NK-92 (cell line): Measurements from ENCODE around the gene KCNMA1.

ENCODE experiments used
- DNase-seq: peaks from one replicate; lab custom pipeline; 2025; ENCODE audit not compliant: unreplicated experiment; lab: John Stamatoyannopoulos, UW

KCNMA1 gene

DNA sequence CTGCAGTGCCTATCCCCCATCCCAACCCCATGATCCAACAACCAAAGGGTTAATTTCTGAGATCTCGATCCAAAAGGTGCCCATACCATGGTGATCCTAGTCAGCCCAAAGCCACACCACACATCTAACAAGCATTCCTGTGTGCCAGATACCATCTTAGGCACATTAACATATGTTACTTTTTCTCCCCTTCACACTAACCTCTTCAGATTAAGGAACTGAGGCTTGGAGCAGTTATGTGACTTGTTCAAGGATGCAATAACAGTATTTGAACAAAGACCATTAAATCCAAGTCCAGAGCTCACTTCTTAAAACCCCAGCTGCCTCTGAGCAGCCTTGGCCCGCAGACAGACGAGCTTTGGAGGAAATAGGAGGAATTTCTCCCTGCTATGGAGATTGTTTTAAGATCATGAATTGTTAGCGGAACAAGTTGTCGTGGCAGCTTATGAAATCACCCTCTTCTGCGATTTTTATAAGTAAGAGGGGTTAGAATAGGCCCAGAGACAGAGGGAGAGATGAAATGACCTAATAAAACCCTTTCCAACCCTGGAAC is 327.2 kb downstream of the KCNMA1 start:
- DNase-seq = no peak

DNA sequence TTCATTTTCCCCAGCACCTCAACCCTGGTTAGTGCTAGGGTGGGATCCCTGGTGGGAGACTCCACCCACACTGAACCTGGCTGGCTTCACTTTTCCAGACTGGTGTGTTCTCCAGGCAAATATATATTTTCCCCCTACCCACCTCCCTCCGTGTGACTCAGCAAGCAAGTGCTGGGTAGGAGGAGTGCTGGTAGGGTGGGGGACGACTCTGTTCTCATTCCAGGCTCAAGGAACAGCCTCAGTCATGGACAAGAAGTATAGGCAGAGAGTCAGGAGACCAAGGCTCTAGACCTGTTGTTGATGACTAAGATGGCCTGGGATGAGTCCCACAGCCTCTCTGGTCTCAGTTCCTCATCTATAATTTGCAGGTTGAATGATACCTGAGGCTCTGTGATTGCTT is 328.1 kb downstream of the KCNMA1 start:
- DNase-seq = no peak

DNA sequence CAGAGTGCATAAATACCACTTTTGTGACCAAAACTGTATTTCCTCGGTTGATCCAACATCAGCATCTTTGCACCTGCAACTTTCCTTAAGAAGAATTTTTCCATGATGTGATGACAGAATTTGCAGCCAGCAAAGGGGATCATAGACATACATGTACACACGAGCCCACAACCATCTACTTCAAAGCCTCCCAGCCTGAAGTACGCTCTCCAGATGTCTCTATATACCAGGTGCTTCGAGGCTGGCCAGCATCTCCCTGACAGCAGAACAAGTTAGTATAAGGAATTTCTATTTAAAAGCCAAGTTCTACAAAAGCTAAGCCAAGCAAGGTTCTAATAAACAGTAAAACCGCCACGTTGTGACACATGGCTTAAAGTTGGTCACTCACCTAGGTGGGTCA is 328.5 kb downstream of the KCNMA1 start:
- no peak for DNase-seq

DNA sequence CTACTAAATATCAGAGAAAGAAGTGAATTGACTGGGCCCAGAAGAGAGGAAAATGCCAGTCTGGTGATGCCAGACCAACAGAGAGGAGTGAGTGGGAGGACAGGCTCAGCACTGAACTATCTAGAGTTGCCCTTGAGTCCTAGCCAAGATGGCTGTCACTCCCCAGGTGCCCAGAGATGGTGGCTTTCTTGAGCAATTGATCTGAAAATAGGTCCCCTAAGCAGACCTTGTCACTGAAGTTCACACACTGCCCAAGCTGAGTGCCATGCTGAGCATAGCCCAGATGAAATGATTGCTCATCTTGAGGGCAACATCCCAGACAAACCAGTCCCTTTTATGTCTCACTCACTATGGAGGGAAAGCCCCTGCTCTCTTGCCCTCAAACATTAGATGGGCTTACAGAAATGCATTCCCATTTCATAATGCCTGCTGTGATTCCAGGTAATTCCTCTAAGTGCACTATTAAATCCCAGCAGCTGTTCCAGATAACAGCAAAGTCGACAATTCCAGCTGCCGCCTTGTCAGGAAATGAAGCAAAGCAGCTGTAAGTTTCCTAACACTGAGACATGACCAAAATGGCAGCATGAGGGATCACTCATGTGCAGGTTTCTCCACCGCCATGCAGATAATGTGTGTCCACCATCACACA is 329.4 kb downstream of the KCNMA1 start:
- DNase-seq = no peak

DNA sequence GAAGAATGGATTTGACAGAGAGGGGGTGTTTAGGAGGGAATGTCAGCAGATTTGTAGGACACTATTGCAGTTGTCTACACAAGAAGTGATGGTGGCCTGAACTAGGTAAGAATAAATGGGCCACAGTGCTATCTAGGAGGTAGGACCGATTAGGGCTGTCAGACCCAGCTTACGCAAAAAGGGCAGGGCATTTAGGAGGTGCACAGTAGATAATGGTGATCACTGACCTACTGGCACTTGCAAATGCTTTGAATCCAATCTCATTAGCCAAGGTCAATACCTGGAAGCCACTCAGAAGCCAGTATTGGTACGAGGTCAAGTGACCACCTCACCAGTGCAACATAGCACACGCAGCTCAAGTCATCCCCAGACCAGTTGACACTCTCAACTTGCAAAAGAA is 330.9 kb downstream of the KCNMA1 start:
- DNase-seq = no peak

DNA sequence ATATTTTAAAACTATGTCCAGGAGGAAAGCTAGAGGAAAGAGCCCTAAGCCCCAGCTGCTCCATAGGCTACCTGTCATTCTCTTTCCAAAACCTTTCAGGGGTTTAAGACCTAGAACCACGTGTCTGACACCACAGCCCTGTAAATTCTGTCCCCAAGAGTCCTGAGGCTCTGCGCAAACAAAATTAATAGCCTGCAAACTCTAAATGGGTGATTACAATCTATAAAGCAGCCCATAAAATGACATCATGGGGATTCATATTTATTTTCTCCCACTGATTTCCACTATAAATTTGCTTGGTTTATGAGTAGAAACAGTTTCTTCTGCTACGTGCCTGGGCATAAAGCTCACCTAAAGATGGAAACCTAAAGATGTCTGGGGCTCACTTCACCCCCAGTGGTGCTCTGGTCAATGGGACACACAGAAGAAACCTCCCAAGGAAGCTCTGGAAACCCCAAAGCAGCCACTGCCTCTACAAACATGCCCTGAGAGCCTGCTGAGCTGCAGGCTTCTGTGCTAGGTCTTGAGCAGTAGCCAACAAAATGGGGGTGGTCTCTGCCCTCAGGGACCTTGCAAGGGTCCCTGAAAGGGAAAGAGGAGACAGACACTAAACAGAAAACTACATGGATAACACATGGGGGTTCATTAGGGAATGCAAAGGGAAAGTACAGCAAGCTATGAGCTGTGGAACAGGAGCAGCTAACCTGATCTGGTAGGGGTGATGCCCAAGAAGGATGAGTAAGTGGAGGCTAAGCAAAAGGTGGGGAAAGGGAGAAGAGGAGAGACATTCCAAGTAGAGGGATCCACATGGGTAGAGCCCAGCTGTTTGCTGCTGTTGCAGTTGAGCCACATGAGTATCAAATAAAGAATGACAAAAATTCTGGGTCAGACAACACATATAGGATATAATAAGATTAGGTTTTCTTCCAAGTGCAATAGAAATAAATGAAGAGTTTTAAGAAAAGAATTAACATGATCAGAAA is 331.7 kb downstream of the KCNMA1 start:
- DNase-seq = no peak

DNA sequence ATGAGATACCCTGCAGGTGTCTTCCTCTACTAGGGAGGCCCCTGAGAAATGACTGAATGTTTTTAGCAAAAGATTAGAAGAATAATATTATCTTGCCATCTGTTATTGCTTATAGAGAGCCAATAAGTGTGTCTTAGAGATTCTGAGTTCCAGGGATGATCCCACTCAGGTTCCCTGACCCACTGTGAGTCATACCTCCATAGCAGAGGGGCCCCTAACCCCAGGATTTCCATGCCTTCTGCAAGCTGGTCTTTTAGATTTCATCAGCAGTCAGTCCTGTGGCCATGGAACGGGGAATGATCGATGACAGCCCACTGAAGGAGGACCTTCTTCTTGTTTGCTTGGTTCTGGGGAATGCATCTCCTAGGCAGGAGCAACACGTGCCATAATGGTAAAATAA is 333.4 kb downstream of the KCNMA1 start:
- no peak for DNase-seq

DNA sequence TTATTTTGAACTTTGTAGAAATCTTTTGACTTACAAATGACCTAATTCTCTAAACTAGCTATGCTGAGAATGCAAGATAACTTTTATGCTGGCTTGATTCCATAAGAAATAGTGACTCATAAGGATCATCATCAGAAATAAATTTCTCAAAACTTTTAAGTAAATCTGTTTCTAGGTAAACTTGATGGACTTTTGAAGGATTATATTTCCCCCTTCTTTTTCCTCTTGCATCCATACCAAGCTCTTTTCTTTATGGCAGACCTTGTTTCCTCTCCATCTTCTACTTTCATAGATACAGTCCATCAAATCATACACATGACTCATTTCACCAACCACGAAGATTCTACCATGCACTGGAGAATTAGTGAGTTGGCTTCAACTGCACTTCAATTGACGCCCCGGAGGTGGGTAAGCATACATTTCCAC is 336.3 kb downstream of the KCNMA1 start:
- no peak for DNase-seq

DNA sequence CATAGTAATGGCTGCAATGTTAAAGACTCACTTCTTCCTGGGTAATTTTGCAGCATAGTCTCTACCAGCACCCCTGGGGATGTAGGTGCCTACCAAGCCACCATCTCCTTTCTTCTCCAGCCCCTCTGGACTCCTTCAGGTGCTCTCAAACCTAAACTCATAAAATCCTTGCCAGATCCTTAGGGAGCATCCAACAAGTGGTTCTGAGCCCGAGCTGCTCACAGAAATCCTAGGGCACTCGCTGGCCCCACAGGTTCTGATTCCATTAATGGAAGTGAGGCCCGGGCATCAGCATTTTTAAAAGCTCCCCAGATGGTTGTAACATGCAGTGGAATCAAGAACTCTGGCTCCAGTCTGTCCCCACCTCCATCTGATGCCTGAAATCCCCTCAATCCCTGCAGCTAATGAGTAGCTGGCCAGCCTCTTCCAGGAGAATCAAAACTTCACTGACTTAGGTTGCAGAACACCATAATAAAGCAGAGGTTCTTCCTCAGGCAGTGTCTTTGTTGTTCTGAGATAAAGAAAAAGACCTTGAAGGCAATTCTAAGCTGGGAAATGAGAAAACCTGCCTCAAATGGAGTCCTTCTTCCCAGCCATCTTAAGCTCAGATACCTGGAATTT is 336.8 kb downstream of the KCNMA1 start:
- DNase-seq = no peak

DNA sequence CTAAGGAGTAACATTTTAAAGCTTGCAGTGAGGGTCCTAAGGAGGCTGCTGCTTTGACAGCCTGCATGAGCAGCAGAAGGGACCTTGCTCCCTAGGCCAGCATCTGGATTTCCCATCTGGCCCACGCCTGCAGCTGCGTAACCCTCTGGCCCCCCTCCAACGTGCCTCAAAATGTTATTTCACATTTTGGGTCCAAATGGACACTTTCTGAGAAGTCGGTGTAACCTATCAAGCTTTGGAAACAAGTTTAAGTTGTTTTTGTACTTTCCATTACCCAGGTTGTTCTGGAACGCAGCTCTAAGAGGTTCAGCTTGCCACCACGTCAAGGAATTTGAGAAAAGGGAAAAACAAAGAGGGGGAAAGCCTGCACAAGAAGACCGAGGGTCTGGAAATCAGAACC is 338.3 kb downstream of the KCNMA1 start:
- no peak for DNase-seq

DNA sequence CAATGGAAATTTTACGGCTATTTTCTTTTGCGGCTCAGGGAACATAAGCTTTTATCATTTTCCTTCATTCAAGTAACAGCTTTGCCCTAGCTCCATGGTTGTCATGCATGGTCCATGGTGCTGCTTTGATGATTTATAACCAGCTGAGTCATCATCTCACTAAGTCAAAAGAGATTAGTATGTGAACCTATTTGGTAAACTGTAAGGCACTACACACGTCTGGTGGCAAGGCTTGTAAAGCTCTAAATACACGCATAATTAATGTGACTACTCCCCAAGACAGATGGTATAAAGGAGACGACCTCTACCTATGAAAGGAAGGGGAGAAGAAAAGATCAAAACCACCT is 340.2 kb downstream of the KCNMA1 start:
- DNase-seq = no peak

DNA sequence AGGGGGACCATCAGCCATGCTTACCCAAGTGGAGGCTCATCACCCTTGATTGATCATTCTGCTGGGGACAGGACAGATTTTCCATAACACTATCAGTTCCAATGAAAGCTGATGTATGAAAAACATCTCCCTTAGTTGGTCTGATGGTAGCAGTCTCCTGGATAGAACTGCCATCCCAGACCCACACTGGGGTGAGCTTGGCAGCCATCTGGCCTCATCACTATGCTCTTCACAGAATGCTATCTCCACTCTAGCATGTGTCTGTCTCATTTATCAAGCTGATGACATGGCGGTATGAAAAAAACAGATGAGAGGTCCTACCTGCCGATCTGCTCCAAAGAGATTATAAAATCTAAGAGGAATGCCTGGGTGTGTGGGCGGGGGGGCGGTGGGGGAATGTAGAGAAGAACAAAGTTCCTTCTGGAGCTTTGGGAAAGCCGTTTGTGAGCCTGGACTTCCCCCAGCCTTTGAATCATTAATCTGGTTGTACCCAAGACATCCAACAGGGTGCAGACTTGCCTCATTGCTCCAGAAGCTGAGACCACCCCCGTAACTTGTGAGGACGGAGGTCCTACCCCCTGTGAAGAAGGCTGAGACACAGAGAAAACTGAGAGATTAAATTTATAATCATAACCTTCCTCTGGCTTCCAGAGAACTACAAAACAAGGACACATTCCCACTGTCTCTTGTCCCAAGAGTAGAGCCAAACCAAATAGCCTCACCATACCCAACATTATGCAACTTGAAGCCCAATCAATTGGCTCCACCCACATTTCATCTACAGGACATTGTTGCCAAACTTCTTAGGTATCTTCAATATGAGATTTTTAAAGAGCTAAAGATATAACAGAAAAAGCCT is 340.8 kb downstream of the KCNMA1 start:
- no peak for DNase-seq

DNA sequence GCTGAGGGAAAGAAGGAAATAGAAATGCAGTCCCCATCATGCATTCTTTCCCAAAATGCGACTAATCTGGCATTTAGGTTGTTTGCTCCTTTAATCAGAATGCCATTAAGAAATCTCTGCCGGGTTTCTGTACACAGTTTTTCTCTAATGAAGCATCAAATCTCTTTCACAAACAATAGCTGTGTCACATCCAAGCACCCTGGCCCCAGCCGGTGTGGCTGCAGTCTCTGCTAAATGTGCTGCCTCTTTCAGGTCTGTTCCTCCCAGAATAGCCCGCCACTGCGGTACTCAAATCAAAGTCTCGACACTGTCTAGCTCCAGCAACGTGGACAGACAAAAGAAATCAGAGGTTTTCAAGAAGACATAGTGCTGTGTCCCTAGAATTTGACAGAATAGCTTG is 343.8 kb downstream of the KCNMA1 start:
- DNase-seq = no peak

DNA sequence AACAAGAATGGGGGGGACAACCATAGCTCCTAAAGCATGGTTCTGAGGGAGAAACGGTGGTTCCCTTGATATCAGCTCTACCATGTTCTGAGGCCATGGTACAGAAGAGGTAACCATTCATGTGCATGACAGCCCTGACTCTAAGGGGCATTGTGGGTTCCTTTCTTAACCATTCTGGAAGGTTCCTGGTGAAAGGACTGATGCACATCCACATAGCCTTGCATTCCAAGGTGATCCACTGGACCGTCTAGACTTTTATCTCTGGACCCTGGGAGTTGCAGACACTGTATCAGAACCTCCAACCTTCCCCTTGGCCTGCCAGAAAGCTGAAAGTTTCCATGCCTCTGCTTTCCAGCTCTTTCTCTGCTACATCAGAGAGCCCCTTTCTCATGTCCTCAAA is 344.3 kb downstream of the KCNMA1 start:
- DNase-seq = no peak

DNA sequence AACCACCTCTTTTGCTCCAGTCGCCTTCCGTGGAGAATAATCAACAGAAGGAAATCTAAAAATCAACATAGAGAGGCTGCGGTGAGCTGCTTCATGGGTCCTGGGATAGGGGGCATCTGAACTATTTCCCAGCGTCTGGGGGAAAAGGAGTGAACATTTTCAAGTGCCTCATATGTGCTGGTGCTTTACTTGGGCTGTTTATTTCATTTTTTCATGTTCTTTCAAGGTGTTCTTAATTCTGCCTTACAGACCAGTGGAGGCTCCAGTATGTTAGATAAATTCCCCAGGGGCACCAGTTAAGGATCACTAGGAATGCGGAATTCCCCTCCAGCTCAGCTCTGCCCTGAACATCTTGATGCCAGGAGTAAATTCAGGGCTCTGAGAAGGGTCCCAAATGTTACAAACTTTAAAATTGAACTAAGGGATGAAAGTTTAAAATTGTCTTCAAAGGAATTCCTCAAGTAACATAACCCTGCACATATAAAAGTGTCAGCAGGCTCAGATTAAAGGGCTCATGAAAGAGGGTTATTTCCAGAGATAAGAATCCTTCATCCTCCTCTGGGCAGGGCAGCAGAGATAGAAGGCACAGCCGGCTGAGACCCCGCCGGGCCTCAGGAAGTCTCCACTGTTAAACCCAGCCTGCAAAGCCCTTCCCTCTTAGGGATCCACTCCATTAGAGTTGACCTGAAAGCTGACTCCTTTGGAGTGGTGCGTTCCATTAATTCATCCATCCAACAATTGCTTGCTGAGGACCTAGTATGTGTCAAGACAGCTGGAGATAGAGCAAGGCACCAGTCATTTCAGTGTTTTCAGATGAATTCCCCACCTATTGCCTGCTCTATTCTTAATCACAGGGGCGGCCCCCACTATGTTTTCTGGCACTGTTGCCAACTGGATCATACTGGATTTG is 345.8 kb downstream of the KCNMA1 start:
- DNase-seq = no peak

DNA sequence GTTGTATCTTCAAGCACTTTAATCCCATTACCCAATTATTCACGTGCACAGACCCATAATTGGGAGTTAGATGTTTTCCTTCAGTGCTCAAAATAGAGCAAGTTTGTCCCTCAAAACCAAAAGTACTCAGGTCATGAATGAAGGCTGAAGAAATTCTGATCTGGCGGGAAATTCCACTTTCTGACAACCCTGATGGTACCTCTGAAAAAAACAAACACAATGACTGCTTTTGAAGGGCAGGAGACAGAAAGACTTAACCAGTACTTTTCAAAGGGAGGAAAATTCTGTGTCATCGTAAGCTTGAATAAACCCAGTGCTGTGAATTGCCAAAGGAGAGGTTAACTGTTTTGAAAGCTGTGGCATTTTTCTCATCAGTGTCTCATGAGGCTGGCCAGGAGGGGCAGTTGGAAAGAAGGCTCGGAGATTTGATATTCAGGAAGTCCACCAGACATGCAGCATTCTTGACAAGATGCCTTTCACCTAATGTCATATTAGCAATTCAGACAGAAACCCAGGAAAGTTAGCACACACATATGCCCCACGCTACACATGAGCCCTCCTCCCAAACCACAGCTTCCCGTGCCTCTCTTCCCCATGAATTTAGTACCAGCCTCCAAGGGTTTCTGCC is 347.0 kb downstream of the KCNMA1 start:
- DNase-seq = no peak

DNA sequence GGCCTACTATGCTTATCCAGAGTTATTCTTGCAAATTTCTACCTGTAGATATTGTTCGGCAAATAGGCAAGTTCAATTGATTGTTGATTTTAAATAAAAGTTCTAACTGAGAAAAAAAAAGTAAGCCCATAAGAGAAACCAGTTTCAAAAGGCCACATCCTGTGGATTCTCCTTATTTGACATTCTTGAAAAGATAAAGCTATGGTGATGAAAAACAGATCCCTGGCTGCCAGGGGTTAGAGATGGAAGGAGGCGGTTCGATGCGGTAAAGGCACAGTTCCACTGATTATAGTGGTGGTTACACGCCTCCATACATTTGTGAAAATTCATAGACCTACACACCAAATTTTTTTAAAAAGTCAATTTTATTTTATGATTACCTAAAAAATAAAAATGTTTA is 347.8 kb downstream of the KCNMA1 start:
- DNase-seq = no peak

DNA sequence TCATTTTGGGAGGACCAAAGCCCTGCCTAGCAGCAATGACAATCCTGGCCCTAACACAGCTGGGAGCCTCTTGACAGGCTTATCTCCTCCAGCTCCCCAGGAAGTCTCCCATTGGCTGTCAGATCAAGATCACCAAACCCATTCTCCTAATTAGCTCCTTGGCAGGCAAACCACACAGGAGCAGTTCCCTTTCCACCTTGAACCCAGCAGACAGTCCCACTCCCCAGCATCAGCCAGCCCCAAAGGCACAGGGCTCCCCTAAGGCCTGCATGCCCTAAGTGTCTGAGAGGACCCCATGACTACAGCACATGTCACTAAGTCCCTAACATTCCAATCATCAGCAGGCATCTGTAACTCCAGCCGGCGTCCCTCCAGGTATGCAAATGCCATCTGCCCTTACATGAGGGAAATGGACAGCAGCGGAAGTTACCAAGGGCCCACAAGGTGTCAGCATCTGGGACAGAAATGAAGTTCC is 348.5 kb downstream of the KCNMA1 start:
- DNase-seq = no peak

DNA sequence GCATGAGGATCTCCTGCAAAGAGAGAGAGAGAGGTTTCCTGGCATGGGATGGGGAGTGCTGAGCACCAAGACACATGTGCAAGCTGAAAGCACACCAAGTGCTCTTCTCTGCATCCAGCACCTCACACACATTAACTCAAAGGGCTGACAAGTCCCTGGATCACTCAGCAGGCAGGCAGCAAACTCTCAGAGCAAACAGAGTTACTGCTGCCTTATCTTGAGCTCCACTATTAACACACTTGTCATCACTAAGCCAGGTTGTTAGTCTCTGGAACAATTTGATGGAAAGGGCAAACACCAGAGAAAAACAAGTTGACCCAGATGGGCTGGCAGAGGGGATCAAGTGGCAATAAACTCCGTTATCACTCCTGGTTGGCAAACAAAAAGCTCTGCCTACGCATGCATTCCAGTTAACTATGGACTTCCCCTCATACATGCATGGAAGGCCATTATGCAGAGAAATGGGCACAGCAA is 349.9 kb downstream of the KCNMA1 start:
- no peak for DNase-seq
